WTC11 (cell line): ENCODE measurements around the gene BICC1.

Source experiments
- CREB1 ChIP-seq: sonication (generic); formaldehyde crosslinking; IDR thresholded peaks from 2 replicates; pipeline ENCODE4 v1.8.0; 2023; ENCODE audit warnings: mild to moderate bottlenecking, missing genetic modification reagents
- NR2C2 ChIP-seq: sonication (generic); formaldehyde crosslinking; IDR thresholded peaks from 2 replicates; pipeline ENCODE4 v1.8.0; 2022; ENCODE audit warnings: mild to moderate bottlenecking, missing genetic modification reagents
- NR3C1 ChIP-seq: sonication (generic); formaldehyde crosslinking; conservative IDR thresholded peaks from 2 replicates; pipeline ENCODE4 v1.8.1; 2023; ENCODE audit warnings: low read depth, mild to moderate bottlenecking, missing genetic modification reagents
- PRRX2 ChIP-seq: fragments of 250-450 bp; sonication (Bioruptor Pico); IDR thresholded peaks from 2 replicates; pipeline ENCODE4 v1.8.0; 2021; ENCODE audit warnings: mild to moderate bottlenecking
- ZNF396 ChIP-seq: fragments of 250-450 bp; sonication (Bioruptor Pico); IDR thresholded peaks from 2 replicates; pipeline ENCODE4 v1.8.0; 2021; ENCODE audit warnings: mild to moderate bottlenecking, moderate library complexity, borderline replicate concordance
- TF ChIP-seq, protein P1 (sequence below): fragments of 200-600 bp; IDR thresholded peaks from 2 replicates; pipeline ENCODE4 v1.8.0; 2022; ENCODE audit warnings: antibody characterized with exemption
- TF ChIP-seq, protein P2 (sequence below): sonication (generic); formaldehyde crosslinking; IDR thresholded peaks from 2 replicates; pipeline ENCODE4 v1.8.1; 2023; ENCODE audit warnings: mild to moderate bottlenecking, missing genetic modification reagents, moderate library complexity

DNA sequence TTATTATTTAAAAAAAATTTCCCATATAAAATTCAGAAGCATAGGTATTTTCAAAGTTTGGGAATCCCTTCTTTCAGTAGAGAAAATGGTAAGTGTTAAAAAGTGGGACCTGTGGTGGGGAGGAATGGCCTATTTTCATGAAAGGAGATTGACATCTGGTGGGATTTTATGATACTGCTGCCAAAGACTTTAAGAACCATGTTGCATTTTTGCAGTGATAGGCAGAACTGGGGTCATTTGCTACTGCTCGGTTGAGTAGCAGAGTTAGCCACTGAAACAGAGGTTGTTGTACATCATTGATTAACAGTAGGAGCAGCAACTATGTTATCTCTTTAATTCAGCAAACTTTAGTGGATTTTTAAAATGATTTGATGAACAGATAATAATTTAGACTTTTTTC lies 4.4 kb downstream of the BICC1 start:
- TF ChIP-seq PRRX2 (no peak), ZNF396 (no peak), NR3C1 (no peak), NR2C2 (CRISPR knock-in tag) (no peak), CREB1 (no peak)
- TF ChIP-seq, protein P1, sequence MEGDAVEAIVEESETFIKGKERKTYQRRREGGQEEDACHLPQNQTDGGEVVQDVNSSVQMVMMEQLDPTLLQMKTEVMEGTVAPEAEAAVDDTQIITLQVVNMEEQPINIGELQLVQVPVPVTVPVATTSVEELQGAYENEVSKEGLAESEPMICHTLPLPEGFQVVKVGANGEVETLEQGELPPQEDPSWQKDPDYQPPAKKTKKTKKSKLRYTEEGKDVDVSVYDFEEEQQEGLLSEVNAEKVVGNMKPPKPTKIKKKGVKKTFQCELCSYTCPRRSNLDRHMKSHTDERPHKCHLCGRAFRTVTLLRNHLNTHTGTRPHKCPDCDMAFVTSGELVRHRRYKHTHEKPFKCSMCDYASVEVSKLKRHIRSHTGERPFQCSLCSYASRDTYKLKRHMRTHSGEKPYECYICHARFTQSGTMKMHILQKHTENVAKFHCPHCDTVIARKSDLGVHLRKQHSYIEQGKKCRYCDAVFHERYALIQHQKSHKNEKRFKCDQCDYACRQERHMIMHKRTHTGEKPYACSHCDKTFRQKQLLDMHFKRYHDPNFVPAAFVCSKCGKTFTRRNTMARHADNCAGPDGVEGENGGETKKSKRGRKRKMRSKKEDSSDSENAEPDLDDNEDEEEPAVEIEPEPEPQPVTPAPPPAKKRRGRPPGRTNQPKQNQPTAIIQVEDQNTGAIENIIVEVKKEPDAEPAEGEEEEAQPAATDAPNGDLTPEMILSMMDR: no peak
- TF ChIP-seq, protein P2, sequence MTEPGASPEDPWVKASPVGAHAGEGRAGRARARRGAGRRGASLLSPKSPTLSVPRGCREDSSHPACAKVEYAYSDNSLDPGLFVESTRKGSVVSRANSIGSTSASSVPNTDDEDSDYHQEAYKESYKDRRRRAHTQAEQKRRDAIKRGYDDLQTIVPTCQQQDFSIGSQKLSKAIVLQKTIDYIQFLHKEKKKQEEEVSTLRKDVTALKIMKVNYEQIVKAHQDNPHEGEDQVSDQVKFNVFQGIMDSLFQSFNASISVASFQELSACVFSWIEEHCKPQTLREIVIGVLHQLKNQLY: no peak
